ENCODE data around the gene CREB3L2. TPM values are rescaled to one million over a fixed set of nuclear protein-coding genes. Genes with fewer than 3 reads are reported as not detected.

The CREB3L2 gene
- polyA plus RNA-seq, 3 donors = 7.9 to 14.1 (median 11.5) TPM

Other genes starting within 250 kb of the CREB3L2 start
- gene DGKI, start 155.1 kb downstream of the CREB3L2 start, polyA plus RNA-seq = under 1 TPM; 0.03 to 0.22 (median 0.21) TPM
- gene AKR1D1, start 74.4 kb upstream of the CREB3L2 start, polyA plus RNA-seq = not detected

Measured in adipose tissue (tissue), 3 donors.